ENCODE results near the gene CDH16. TPM values are rescaled to one million over a fixed set of nuclear protein-coding genes. Genes with fewer than 3 reads are reported as not detected.

CDH16 gene
- total and polyA plus RNA-seq, 2 donors from 2014 or later = 1,180 to 1,188 TPM

GRCh38 chr16:66894948-66895688, 23.6 kb downstream of the CDH16 start:
- peak; percentile 94 for TF ChIP-seq CTCF (IDR thresholded peaks at IDR 0.05; ENCODE audit: borderline replicate concordance, extremely low read depth, insufficient read depth)
- H3K36me3 ChIP-seq (ENCODE audit: control insufficient read depth in 2 of 3, insufficient read depth in 3 of 3, low read length in 3 of 3) = no peaks in the 10 kb centered on the region
- FAIRE-seq (no peak), DNase-seq (peak; percentile 74 to 90 (median 80))
- H3K9me3 ChIP-seq (ENCODE audit: control insufficient read depth in 2 of 3, insufficient read depth in 1 of 3, low read length in 3 of 3) = no peaks in the 10 kb centered on the region
- intact Hi-C loops (cut with DNase I) = no loop called here
- peaks cover 0 to 23% (median 19%) of the 10 kb centered on the region in 3 donors for H3K4me1 ChIP-seq (ENCODE audit: control insufficient read depth in 2 of 3, insufficient read depth in 2 of 3, low read depth in 1 of 3, low read length in 3 of 3)
- H3K4me3 ChIP-seq (ENCODE audit: low read length in 3 of 3) = no peak overlapping the region
- H3K27ac ChIP-seq (ENCODE audit: low read depth in 2 of 2, low read length in 2 of 2) = no peak overlapping the region
- no peak overlapping the region for H3K9ac ChIP-seq (ENCODE audit: low read length in 3 of 3)
- H3K27me3 ChIP-seq (ENCODE audit: control insufficient read depth, insufficient read depth, low read length) = no peaks in the 10 kb centered on the region

- no peaks in the 10 kb centered on the region for H3K36me3 ChIP-seq (ENCODE audit: control insufficient read depth in 2 of 3, insufficient read depth in 3 of 3, low read length in 3 of 3)
- H3K4me1 ChIP-seq (ENCODE audit: control insufficient read depth in 2 of 3, insufficient read depth in 2 of 3, low read depth in 1 of 3, low read length in 3 of 3) = peaks cover 0 to 15% (median 14%) of the 10 kb centered on the region in 3 donors
- no peaks in the 10 kb centered on the region for H3K27me3 ChIP-seq (ENCODE audit: control insufficient read depth, insufficient read depth, low read length)
- no peak for FAIRE-seq
- intact Hi-C loops (cut with DNase I) = no loop called here
- no peak overlapping the region for H3K27ac ChIP-seq (ENCODE audit: low read depth in 2 of 2, low read length in 2 of 2)
- H3K9me3 ChIP-seq (ENCODE audit: control insufficient read depth in 2 of 3, insufficient read depth in 1 of 3, low read length in 3 of 3) = no peaks in the 10 kb centered on the region
- no peak overlapping the region for H3K4me3 ChIP-seq (ENCODE audit: low read length in 3 of 3)
- DNase-seq = peak in 1 of 5 donors; percentile 53
- no peak for TF ChIP-seq CTCF (IDR thresholded peaks at IDR 0.05; ENCODE audit: borderline replicate concordance, extremely low read depth, insufficient read depth)
- no peak overlapping the region for H3K9ac ChIP-seq (ENCODE audit: low read length in 3 of 3)
Measured at GRCh38 chr16:66894055-66894454, 24.6 kb downstream of the CDH16 start.

- no peak for TF ChIP-seq CTCF (IDR thresholded peaks at IDR 0.05; ENCODE audit: borderline replicate concordance, extremely low read depth, insufficient read depth)
- Histone ChIP-seq H3K4me3 (ENCODE audit: low read length in 3 of 3) (no peak overlapping the region), H3K4me1 (ENCODE audit: control insufficient read depth in 2 of 3, insufficient read depth in 2 of 3, low read depth in 1 of 3, low read length in 3 of 3) (peaks cover 0 to 14% (median 11%) of the 10 kb centered on the region in 3 donors), H3K9me3 (ENCODE audit: control insufficient read depth in 2 of 3, insufficient read depth in 1 of 3, low read length in 3 of 3) (no peaks in the 10 kb centered on the region), H3K27ac (ENCODE audit: low read depth in 2 of 2, low read length in 2 of 2) (no peak overlapping the region), H3K9ac (ENCODE audit: low read length in 3 of 3) (no peak overlapping the region), H3K36me3 (ENCODE audit: control insufficient read depth in 2 of 3, insufficient read depth in 3 of 3, low read length in 3 of 3) (peaks cover 0 to under 1% (median 0%) of the 10 kb centered on the region in 3 donors), H3K27me3 (ENCODE audit: control insufficient read depth, insufficient read depth, low read length) (no peaks in the 10 kb centered on the region)
- intact Hi-C loops (cut with DNase I) = no loop called here
- FAIRE-seq = no peak
- DNase-seq = peak in 1 of 5 donors; percentile 22
Measured at GRCh38 chr16:66891797-66892196, 26.9 kb downstream of the CDH16 start.
